Endothelial cell of umbilical vein (primary cell): ENCODE measurements around the gene TLNRD1. TPM values are rescaled to one million over a fixed set of nuclear protein-coding genes. Genes with fewer than 3 reads are reported as not detected.

Source experiments
- BruUV-seq: library from RNA; stranded (reverse); fragments of 400-500 nt; replicated peaks from 2 replicates; lab custom pipeline; 2021; lab: Mats Ljungman, UMichigan
- CTCF ChIA-PET: fragments of 300-600, 350-600 bp; sonication (Branson Sonifier 250); formaldehyde crosslinking; loops from one replicate; lab custom pipeline; 2021; ENCODE audit warnings: antibody characterized with exemption, inconsistent platforms; lab: Charles Lee
- POLR2A ChIA-PET: fragments of 300-600, 350-600 bp; sonication (Branson Sonifier 250); formaldehyde crosslinking; loops from one replicate; lab custom pipeline; 2021; ENCODE audit warnings: antibody characterized with exemption, inconsistent platforms; lab: Charles Lee
- DNase-seq: peaks from one replicate; pipeline ENCODE4 v3.0.0-alpha.2; 2011; ENCODE audit warnings: low read depth, low spot score
- FAIRE-seq: peaks from 2 replicates; lab custom pipeline; 2011; peaks lifted over from hg19 to GRCh38; lab: Jason Lieb, UNC
- H2AFZ ChIP-seq: 2 replicates; pipeline ENCODE4 v1.6.0; 2012; ENCODE audit warnings: low read depth, low read length, control low read depth, inconsistent platforms
- H3K27ac ChIP-seq: 2 replicates; pipeline ENCODE4 v1.5.1; 2011; ENCODE audit warnings: low read depth, mild to moderate bottlenecking, control low read depth, low read length, moderate library complexity; ENCODE audit not compliant: insufficient read depth
- H3K27me3 ChIP-seq, 2 experiments: 2 replicates each; pipeline versions ENCODE4 v1.6.0 to v1.6.1; 2011; ENCODE audit warnings: low read length in 2 of 2, mixed read lengths in 1 of 2; ENCODE audit not compliant: control insufficient read depth in 2 of 2, insufficient read depth in 2 of 2
- H3K36me3 ChIP-seq, 2 experiments: 2 replicates in 1 of 2; 3 replicates in 1 of 2; pipeline ENCODE4 v1.5.1; 2011; ENCODE audit warnings: low read length in 2 of 2, mild to moderate bottlenecking in 1 of 2, moderate library complexity in 1 of 2; ENCODE audit not compliant: control insufficient read depth in 2 of 2, insufficient read depth in 2 of 2; ENCODE audit errors: extremely low read depth in 1 of 2
- H3K4me1 ChIP-seq: 3 replicates; pipeline ENCODE4 v1.5.1; 2011; ENCODE audit warnings: mild to moderate bottlenecking, low read length; ENCODE audit not compliant: control insufficient read depth, insufficient read depth; ENCODE audit errors: extremely low read depth
- H3K4me2 ChIP-seq: 2 replicates; pipeline ENCODE4 v1.6.1; 2011; ENCODE audit warnings: low read length, control low read depth, mixed read lengths; ENCODE audit not compliant: insufficient read depth
- H3K4me3 ChIP-seq, 3 experiments: fragments of 200-600 bp in 1 of 3; sonication (generic), shearing (Covaris generic) in 1 of 3; replicated peaks in 1 of 3; 2 replicates each; pipeline ENCODE4 v1.5.1; 2011 to 2016; ENCODE audit warnings: control low read depth in 3 of 3, low read length in 3 of 3, mild to moderate bottlenecking in 2 of 3, inconsistent platforms in 1 of 3, low read depth in 1 of 3, moderate library complexity in 1 of 3; ENCODE audit not compliant: insufficient read depth in 1 of 3
- H3K79me2 ChIP-seq: 2 replicates; pipeline ENCODE4 v1.6.0; 2012; ENCODE audit warnings: low read length, inconsistent platforms; ENCODE audit not compliant: control insufficient read depth, insufficient read depth
- H3K9ac ChIP-seq: replicated peaks from 2 replicates; pipeline ENCODE3; 2011; ENCODE audit warnings: low read length, control low read depth; ENCODE audit not compliant: insufficient read depth; ENCODE audit errors: extremely low read depth
- H3K9me1 ChIP-seq: replicated peaks from 3 replicates; pipeline ENCODE4 v1.6.0; 2011; ENCODE audit warnings: mild to moderate bottlenecking, low read length; ENCODE audit not compliant: control insufficient read depth, insufficient read depth; ENCODE audit errors: extremely low read depth
- H3K9me3 ChIP-seq: replicated peaks from 2 replicates; pipeline ENCODE4 v1.5.1; 2012; ENCODE audit warnings: low read length, inconsistent platforms; ENCODE audit not compliant: control insufficient read depth, insufficient read depth
- H4K20me1 ChIP-seq: replicated peaks from 2 replicates; pipeline ENCODE3; 2011; ENCODE audit warnings: mild to moderate bottlenecking, low read length; ENCODE audit not compliant: control insufficient read depth, insufficient read depth; ENCODE audit errors: extremely low read depth
- FOS ChIP-seq: IDR thresholded peaks from 2 replicates; pipeline ENCODE4 v1.6.1; 2011; ENCODE audit warnings: mild to moderate bottlenecking, low read length, moderate library complexity, borderline replicate concordance; ENCODE audit not compliant: insufficient read depth
- GATA2 ChIP-seq: IDR thresholded peaks from 2 replicates; pipeline ENCODE4 v1.7.0; 2011; ENCODE audit warnings: low read depth, mild to moderate bottlenecking, moderate library complexity, mixed read lengths, low read length; ENCODE audit not compliant: insufficient read length, insufficient read depth
- JUN ChIP-seq: IDR thresholded peaks from 2 replicates; pipeline ENCODE4 v1.6.1; 2011; ENCODE audit warnings: borderline replicate concordance, low read depth; ENCODE audit not compliant: insufficient read length, insufficient read depth
- MYC ChIP-seq: IDR thresholded peaks from one replicate; pipeline ENCODE4 v1.6.1; 2011; ENCODE audit warnings: mild to moderate bottlenecking, low read depth, low read length
- POLR2A ChIP-seq: IDR thresholded peaks from 2 replicates; pipeline ENCODE4 v1.6.1; 2012; ENCODE audit warnings: low read depth, mild to moderate bottlenecking, control low read depth, low read length
- POLR2AphosphoS5 ChIP-seq: IDR thresholded peaks from 2 replicates; pipeline ENCODE4 v1.6.1; 2012; ENCODE audit warnings: low read depth, mild to moderate bottlenecking, control low read depth, low read length, moderate library complexity; ENCODE audit not compliant: insufficient read depth
- dilution Hi-C: fragments of 300-500 bp; cut with MboI; formaldehyde crosslinking; loops from one replicate; pipeline ENCODE4 v1.15.0; 2019; ENCODE audit warnings: low sequenced_read_pairs; ENCODE audit not compliant: extremely low pct_ligation_motif_present
- intact Hi-C: fragments of 100-400 bp; cut with micrococcal nuclease; formaldehyde crosslinking; loops from one replicate; pipeline ENCODE4 v1.10.0; 2022
- polyA plus RNA-seq, 4 experiments: library from polyadenylated mRNA; depleted of rRNA in 3 of 4; stranded (reverse) in 3 of 4; unstranded in 1 of 4; fragments of >200 nt; gene quantifications; 2 replicates each; pipeline versions ENCODE4 v1.2.1 to v1.2.3, GENCODE V29; 2011 to 2012; ENCODE audit warnings: missing spikeins in 1 of 4
- total RNA-seq: library from RNA; stranded (reverse); gene quantifications from 2 replicates; pipeline ENCODE4 v1.2.3, GENCODE V29; 2021

Gene TLNRD1
- total and polyA plus RNA-seq, 2 donors (not counting 3 experiments of a cell fraction or from before 2014, with no cell fraction given): 17.8 to 33.0 TPM

DNA sequence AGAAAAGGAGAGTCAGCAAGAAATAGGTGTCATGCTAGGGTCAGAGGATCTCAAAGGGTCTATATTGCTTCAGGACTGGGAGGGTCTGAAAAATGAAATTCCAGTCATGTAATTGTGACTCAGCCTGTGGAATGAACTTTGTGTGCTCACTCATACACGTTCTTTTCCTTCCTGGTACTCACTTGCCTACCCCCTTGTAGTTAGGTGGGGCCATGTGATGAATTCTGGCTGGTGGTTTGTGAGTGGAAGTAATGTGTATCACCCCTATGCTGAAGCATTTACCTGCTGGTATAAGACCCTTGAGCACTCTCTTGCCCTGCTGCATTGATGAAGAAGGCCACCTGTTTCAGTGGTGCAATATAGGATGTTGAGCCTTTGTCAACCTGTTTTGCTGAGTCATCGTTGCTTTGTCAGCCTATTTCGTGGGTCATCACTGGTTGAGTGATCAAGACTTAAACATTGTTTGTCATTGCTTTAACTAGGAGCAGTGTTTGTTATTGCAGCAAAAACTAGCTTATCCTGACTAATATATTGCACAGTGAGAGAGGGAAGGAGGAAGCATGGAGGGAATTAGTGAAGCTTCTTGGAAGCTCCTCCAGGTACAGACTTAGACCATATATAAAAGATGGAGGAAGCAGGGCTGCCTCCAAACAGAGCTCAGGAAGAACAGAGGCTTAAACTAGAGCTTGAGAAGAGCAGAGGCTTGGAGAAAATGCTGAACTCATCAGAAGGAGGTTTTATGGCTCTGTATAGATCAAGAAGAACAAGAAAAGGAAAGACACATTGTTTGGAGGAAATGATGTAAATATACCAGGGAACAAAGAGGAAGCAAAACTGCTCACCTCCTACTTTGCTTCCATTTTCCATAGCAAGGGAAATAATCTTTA lies 28.9 kb downstream of the TLNRD1 start:
- BruUV-seq: TSS peak; percentile 71
- dilution Hi-C loops (no loop called here), intact Hi-C loops (loop anchor here (1.0 kb wide), 2 partner anchors 10 to 27 kb away; no protein-coding TSS in a partner anchor)
- Histone ChIP-seq H3K79me2 (no peaks in the 10 kb centered on the region), H3K9ac (no peak overlapping the region), H2AFZ (no peak overlapping the region), H3K27me3 (no peaks in the 10 kb centered on the region), H3K9me1 (no peaks in the 10 kb centered on the region), H3K9me3 (no peaks in the 10 kb centered on the region), H3K27ac (peak overlapping the region; percentile 9), H3K4me2 (peak overlapping the region; percentile 36), H3K4me3 (no peak overlapping the region), H3K4me1 (peaks cover 32% of the 10 kb centered on the region), H4K20me1 (no peaks in the 10 kb centered on the region), H3K36me3 (no peaks in the 10 kb centered on the region)
- TF ChIP-seq MYC (no peak), JUN (peak; percentile 57), POLR2A (no peak), POLR2AphosphoS5 (peak; percentile 43), FOS (peak; percentile 90)
- DNase-seq (peak; percentile 65), FAIRE-seq (peak; percentile 66)
- ChIA-PET CTCF (interaction anchor here (0.9 to 1.1 kb wide), 4 partner anchors 9 to 77 kb away, joined by 3 to 6 read pairs (median 3); no protein-coding TSS in a partner anchor), POLR2A (no interaction called here)

DNA sequence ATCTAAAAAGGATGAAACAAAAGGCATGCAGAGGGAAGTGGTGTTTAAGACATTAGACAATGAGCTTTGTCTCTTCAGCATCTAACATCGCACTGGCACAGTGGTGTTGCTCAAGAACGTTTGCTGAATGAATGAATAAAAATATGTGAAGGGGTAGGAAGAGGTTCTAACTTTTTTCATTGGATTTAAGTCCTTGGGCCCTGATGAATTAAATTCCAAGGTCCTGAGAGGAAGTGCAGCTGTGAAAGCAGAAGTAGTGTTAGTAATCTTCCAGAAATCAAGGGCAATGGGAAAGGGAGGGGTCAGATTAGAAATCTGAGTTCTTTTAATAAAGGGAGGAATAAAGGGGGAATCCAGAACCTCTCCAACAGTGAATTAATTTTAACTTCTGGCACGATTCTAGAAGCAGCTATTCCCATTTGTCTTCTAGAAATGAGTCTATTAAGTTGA lies 29.6 kb downstream of the TLNRD1 start:
- no peak for FAIRE-seq
- no peak for DNase-seq
- H3K4me1 ChIP-seq: peaks cover 27% of the 10 kb centered on the region
- H4K20me1 ChIP-seq: no peaks in the 10 kb centered on the region
- no peaks in the 10 kb centered on the region for H3K9me1 ChIP-seq
- H3K36me3 ChIP-seq: no peaks in the 10 kb centered on the region
- TF ChIP-seq POLR2A (no peak), POLR2AphosphoS5 (no peak), GATA2 (no peak), JUN (no peak)
- ChIA-PET CTCF (interaction anchor here (1.0 to 1.1 kb wide), 3 partner anchors 9 to 76 kb away, joined by 3 to 6 read pairs (median 3); no protein-coding TSS in a partner anchor), POLR2A (no interaction called here)
- intact Hi-C loops: no loop called here
- H3K79me2 ChIP-seq: no peaks in the 10 kb centered on the region
- H3K27ac ChIP-seq: peak overlapping the region; percentile 9
- no peaks in the 10 kb centered on the region for H3K9me3 ChIP-seq
- dilution Hi-C loops: no loop called here
- H2AFZ ChIP-seq: no peak overlapping the region
- H3K9ac ChIP-seq: no peak overlapping the region
- BruUV-seq: no TSS peak
- peak overlapping the region; percentile 36 for H3K4me2 ChIP-seq
- H3K4me3 ChIP-seq: no peak overlapping the region
- H3K27me3 ChIP-seq: no peaks in the 10 kb centered on the region
